ENCODE results near the gene ELL. TPM values are rescaled to one million over a fixed set of nuclear protein-coding genes. Genes with fewer than 3 reads are reported as not detected.

Gene ELL
- total and polyA plus RNA-seq, 2 donors (not counting 3 experiments of a cell fraction or from before 2014, with no cell fraction given), result 9.9 to 18.2 TPM

GRCh38 chr19:18441804-18442788 is 79.8 kb downstream of the ELL start:
- Histone ChIP-seq H4K20me1 (replicated peaks; ENCODE audit: control insufficient read depth, extremely low read depth, insufficient read depth, low read length) (no peaks in the 10 kb centered on the region), H3K36me3 (ENCODE audit: control insufficient read depth in 2 of 2, extremely low read depth in 1 of 2, insufficient read depth in 2 of 2, low read length in 2 of 2) (peaks cover 0 to 27% of the 10 kb centered on the region in 2 experiments), H2AFZ (ENCODE audit: low read depth, low read length) (no peak overlapping the region), H3K9me3 (replicated peaks; ENCODE audit: control insufficient read depth, insufficient read depth, low read length) (no peaks in the 10 kb centered on the region), H3K27ac (ENCODE audit: insufficient read depth, low read depth, low read length) (no peak overlapping the region), H3K27me3 (ENCODE audit: control insufficient read depth in 2 of 2, insufficient read depth in 2 of 2, low read length in 2 of 2) (no peaks in the 10 kb centered on the region), H3K4me2 (ENCODE audit: insufficient read depth, low read length) (no peak overlapping the region), H3K4me3 (replicated peaks in 1 of 3; ENCODE audit: insufficient read depth in 1 of 3, low read depth in 1 of 3, low read length in 3 of 3) (no peak overlapping the region), H3K9me1 (replicated peaks; ENCODE audit: control insufficient read depth, extremely low read depth, insufficient read depth, low read length) (no peaks in the 10 kb centered on the region), H3K4me1 (ENCODE audit: control insufficient read depth, extremely low read depth, insufficient read depth, low read length) (no peaks in the 10 kb centered on the region), H3K79me2 (ENCODE audit: control insufficient read depth, insufficient read depth, low read length) (no peaks in the 10 kb centered on the region), H3K9ac (replicated peaks; ENCODE audit: extremely low read depth, insufficient read depth, low read length) (no peak overlapping the region)
- FAIRE-seq (no peak), DNase-seq (ENCODE audit: low read depth, low spot score) (no peak)
- dilution Hi-C loops (cut with MboI; ENCODE audit: extremely low pct_ligation_motif_present, low sequenced_read_pairs) (no loop called here), intact Hi-C loops (cut with micrococcal nuclease) (no loop called here)
- POLR2A ChIA-PET, result no interaction called here
- CTCF ChIA-PET, result interaction anchor here (0.7 kb wide), 1 partner anchor 9 kb away, joined by 3 read pairs; no protein-coding TSS in a partner anchor
- BruUV-seq (replicated peaks), result no TSS peak
- TF ChIP-seq GATA2 (IDR thresholded peaks at IDR 0.05; ENCODE audit: insufficient read depth, insufficient read length, low read depth, low read length) (no peak), FOS (IDR thresholded peaks at IDR 0.05; ENCODE audit: borderline replicate concordance, insufficient read depth, low read length) (no peak), POLR2A (IDR thresholded peaks at IDR 0.05; ENCODE audit: low read depth, low read length) (no peak), EZH2 (IDR thresholded peaks at IDR 0.05; ENCODE audit: borderline replicate concordance, low read depth, low read length, severe bottlenecking) (no peak), POLR2AphosphoS5 (IDR thresholded peaks at IDR 0.05; ENCODE audit: insufficient read depth, low read depth, low read length) (no peak), CTCF (IDR thresholded peaks at IDR 0.05; ENCODE audit: extremely low read depth in 1 of 2, insufficient read depth in 1 of 2, low read depth in 1 of 2, low read length in 2 of 2) (no peak), MAX (IDR thresholded peaks at IDR 0.05; ENCODE audit: insufficient read depth, insufficient read length) (no peak), MYC (IDR thresholded peaks at IDR 0.05; ENCODE audit: low read depth, low read length) (no peak), JUN (IDR thresholded peaks at IDR 0.05; ENCODE audit: borderline replicate concordance, insufficient read depth, insufficient read length, low read depth) (no peak)
